ENCODE measurements around the gene KMT2C. TPM values are rescaled to one million over a fixed set of nuclear protein-coding genes. Genes with fewer than 3 reads are reported as not detected.

The KMT2C gene
- total and polyA plus RNA-seq, 2 of the 13 experiments (the other 11 are each of a cell fraction or from before 2014, with no cell fraction given) = 7.1 to 14.4 TPM

- TF ChIP-seq ZNF142 (CRISPR knock-in tag; IDR thresholded peaks at IDR 0.05) (peak; percentile 74), KDM2A (CRISPR knock-in tag; IDR thresholded peaks at IDR 0.05; ENCODE audit: borderline replicate concordance, low read depth) (peak; percentile 90), NKX3-1 (CRISPR knock-in tag; IDR thresholded peaks at IDR 0.05) (no peak), ZNF710 (CRISPR knock-in tag; IDR thresholded peaks at IDR 0.05; ENCODE audit: borderline replicate concordance) (no peak), MBD4 (IDR thresholded peaks at IDR 0.05; ENCODE audit: borderline replicate concordance, low read length) (no peak), ZNF263 (CRISPR knock-in tag; IDR thresholded peaks at IDR 0.05) (peak; percentile 76), ZNF510 (CRISPR knock-in tag; IDR thresholded peaks at IDR 0.05; ENCODE audit: low read depth) (no peak), KMT2A (CRISPR knock-in tag; IDR thresholded peaks at IDR 0.05) (peak; percentile 34; the same call in 1 of the 2 replicates), BATF2 (CRISPR knock-in tag; IDR thresholded peaks at IDR 0.05) (no peak), FOXA1 (IDR thresholded peaks at IDR 0.05) (no peak), FOXA1 (CRISPR knock-in tag; IDR thresholded peaks at IDR 0.05) (no peak), FOXP4 (CRISPR knock-in tag; IDR thresholded peaks at IDR 0.05) (no peak), ZBTB25 (CRISPR knock-in tag; IDR thresholded peaks at IDR 0.05) (peak; percentile 35; the same call in 1 of the 2 replicates), LRRFIP1 (CRISPR knock-in tag; conservative IDR thresholded peaks at IDR 0.05) (no peak)
Observed at GRCh38 chr7:152464312-152465118, 28.7 kb upstream of the KMT2C start (continued).
